SJSA1 (cell line): Measurements from ENCODE around the gene NOTCH1. TPM values are rescaled to one million over a fixed set of nuclear protein-coding genes. Genes with fewer than 3 reads are reported as not detected.

Experiments
- DNase-seq, 2 experiments: peaks; one replicate each; pipeline ENCODE4 v3.0.0-alpha.2; 2015 to 2020; ENCODE audit warnings: low spot score in 2 of 2, low read depth in 1 of 2
- H3K27ac ChIP-seq: fragments of 250-450 bp; sonication (Bioruptor Pico); 2 replicates; pipeline ENCODE4 v1.5.1; 2020; ENCODE audit warnings: mild to moderate bottlenecking, moderate library complexity
- H3K27me3 ChIP-seq: fragments of 250-450 bp; sonication (Bioruptor Pico); replicated peaks from 2 replicates; pipeline ENCODE4 v1.5.1; 2020; ENCODE audit warnings: mild to moderate bottlenecking, moderate library complexity
- H3K36me3 ChIP-seq: fragments of 250-450 bp; sonication (Bioruptor Pico); 2 replicates; pipeline ENCODE4 v1.5.1; 2020; ENCODE audit warnings: mild to moderate bottlenecking
- H3K4me1 ChIP-seq: fragments of 250-450 bp; sonication (Bioruptor Pico); replicated peaks from 2 replicates; pipeline ENCODE4 v1.6.1; 2021; ENCODE audit warnings: mild to moderate bottlenecking
- H3K4me3 ChIP-seq: fragments of 250-450 bp; sonication (Bioruptor Pico); 2 replicates; pipeline ENCODE4 v1.5.1; 2020; ENCODE audit warnings: mild to moderate bottlenecking
- H3K9me3 ChIP-seq: fragments of 250-450 bp; sonication (Bioruptor Pico); replicated peaks from 2 replicates; pipeline ENCODE4 v1.5.1; 2020; ENCODE audit warnings: mild to moderate bottlenecking
- total RNA-seq: library from RNA; depleted of rRNA; stranded (reverse); fragments of >200 nt; shearing (Covaris generic); gene quantifications from 2 replicates; pipeline ENCODE4 v1.2.3, GENCODE V29; 2014

Gene NOTCH1
- total RNA-seq, 1 experiment from 2014 or later = 8.0 TPM

DNA sequence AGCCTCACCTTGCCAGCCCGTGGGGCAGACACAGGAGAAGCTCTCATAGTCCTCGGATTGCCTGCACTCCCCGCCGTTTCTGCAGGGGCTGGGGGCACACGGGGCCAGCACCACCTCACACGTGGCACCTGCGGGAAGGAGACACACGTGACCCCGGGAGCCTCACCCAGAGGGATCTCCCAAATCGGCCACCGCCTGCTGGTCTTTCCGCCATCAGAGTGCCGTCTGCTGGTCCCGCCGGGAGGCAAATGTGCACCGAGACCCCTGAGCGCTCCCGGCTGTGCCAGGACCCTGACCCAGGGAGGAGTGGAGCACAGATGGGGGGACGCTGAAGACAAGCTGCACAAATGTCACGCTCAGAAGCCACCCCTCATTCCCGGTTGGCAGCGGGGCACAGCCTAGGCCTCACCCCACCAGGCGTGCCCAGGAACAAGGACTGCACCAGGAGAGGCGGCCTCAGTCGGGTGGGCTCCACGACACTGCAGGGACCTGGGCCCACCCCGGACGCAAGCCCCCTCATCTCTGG is 34.6 kb downstream of the NOTCH1 start:
- H3K4me3 ChIP-seq = no peak overlapping the region
- H3K9me3 ChIP-seq = no peaks in the 10 kb centered on the region
- peaks cover 24% of the 10 kb centered on the region for H3K36me3 ChIP-seq
- no peaks in the 10 kb centered on the region for H3K4me1 ChIP-seq
- no peak overlapping the region for H3K27ac ChIP-seq
- no peak for DNase-seq
- no peaks in the 10 kb centered on the region for H3K27me3 ChIP-seq

DNA sequence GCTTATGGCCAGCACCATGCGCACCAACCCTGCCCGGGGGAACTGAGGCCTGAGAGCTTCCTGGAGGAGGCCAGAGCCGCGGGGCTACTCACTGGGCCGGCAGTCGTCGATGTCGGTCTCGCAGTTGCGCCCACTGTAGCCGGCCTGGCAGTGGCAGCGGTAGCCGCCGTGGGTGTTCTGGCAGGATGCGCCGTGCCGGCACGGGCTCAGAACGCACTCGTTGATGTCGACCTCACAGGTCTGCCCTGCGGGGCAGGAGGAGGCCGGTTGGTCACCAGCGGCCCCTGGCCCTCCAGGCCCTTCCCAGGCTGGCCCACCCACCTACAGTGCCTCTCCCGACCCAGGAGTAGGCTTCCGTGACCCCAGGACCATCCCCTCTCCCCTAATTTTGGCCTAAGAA is 35.3 kb downstream of the NOTCH1 start:
- no peak for DNase-seq
- Histone ChIP-seq H3K27me3 (no peaks in the 10 kb centered on the region), H3K9me3 (no peaks in the 10 kb centered on the region), H3K4me3 (no peak overlapping the region), H3K36me3 (peaks cover 24% of the 10 kb centered on the region), H3K27ac (no peak overlapping the region), H3K4me1 (no peaks in the 10 kb centered on the region)

DNA sequence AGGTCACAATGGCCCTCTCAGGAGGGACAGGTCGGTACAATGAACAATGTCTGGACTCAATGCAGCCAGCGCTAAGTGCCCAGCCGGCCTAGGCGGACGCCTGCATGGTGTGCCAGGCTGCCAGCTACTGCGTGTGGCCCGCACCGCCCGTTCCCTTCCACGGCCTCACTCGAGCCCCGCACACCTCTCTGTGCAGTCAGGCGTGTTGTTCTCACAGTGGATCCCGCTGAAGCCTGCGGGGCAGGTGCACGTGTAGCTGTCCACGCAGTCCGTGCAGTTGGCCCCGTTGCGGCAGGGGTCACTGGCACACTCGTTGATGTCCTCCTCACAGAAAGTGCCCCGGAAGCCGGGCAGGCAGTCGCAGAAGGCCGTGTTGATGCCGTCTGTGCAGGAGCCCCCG is 36.3 kb downstream of the NOTCH1 start:
- H3K4me3 ChIP-seq = no peak overlapping the region
- H3K36me3 ChIP-seq = peaks cover 29% of the 10 kb centered on the region
- no peak for DNase-seq

DNA sequence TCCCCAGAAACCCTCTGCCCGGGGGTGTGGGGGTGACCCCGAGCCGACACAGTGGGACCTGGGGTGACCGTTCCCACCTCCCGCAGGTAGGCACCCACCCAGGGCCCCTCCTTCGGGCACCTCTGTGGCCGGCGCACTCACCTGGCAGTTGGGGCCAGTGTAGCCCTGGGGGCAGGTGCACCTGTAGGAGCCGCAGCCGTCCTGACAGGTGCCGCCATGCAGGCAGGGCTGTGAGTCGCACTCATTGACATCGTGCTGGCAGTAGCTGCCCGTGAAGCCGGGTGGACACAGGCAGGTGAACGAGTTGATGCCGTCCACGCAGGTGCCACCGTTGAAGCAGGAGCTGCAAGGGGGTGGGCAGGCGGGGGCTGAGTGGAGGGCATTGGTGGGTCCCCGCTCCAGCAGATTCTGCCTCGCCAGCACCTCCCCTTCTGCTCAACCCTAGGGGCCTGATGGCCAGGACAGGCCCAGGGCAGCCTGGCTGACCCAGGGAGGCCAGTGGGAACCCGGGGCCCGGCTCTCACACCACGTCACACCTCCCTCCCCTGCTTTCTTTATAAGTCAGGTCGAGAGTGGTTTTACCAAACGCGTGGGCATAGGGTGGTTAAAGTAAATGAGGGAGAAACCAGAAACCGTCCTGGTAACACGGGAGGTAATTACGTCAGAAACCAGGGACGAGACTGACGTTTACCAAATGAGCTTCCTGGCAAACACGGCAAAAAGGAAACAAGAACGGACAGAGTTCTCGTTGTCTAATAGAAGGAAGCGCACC is 36.9 kb downstream of the NOTCH1 start:
- no peaks in the 10 kb centered on the region for H3K4me1 ChIP-seq
- no peak overlapping the region for H3K4me3 ChIP-seq
- H3K36me3 ChIP-seq = peaks cover 32% of the 10 kb centered on the region
- H3K9me3 ChIP-seq = no peaks in the 10 kb centered on the region
- no peak overlapping the region for H3K27ac ChIP-seq
- no peak for DNase-seq
- no peaks in the 10 kb centered on the region for H3K27me3 ChIP-seq

More for the DNA sequence above, 36.3 kb downstream of the NOTCH1 start:
- H3K27me3 ChIP-seq = no peaks in the 10 kb centered on the region
- H3K9me3 ChIP-seq = no peaks in the 10 kb centered on the region
- no peak overlapping the region for H3K27ac ChIP-seq
- H3K4me1 ChIP-seq = no peaks in the 10 kb centered on the region

DNA sequence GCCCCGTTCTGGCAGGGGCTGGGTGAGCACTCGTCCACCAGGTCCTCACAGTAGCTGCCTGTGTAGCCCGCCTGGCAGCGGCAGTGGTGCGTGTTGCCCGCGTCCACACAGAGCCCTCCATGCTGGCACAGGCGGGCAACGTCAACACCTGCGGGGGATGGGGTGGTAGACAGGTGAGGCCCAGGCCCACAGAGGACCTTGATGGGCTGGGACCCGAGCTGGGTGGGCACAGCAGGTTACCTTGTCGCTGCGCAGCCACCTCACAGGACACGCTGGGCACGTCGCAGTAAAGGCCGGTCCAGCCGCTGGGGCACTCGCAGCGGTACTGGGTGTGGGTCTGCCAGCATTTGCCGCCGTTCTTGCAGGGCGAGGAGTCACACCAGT is 37.9 kb downstream of the NOTCH1 start:
- Histone ChIP-seq H3K27me3 (no peaks in the 10 kb centered on the region), H3K9me3 (no peaks in the 10 kb centered on the region), H3K4me3 (no peak overlapping the region), H3K36me3 (peaks cover 26% of the 10 kb centered on the region), H3K27ac (no peak overlapping the region), H3K4me1 (no peaks in the 10 kb centered on the region)
- no peak for DNase-seq

DNA sequence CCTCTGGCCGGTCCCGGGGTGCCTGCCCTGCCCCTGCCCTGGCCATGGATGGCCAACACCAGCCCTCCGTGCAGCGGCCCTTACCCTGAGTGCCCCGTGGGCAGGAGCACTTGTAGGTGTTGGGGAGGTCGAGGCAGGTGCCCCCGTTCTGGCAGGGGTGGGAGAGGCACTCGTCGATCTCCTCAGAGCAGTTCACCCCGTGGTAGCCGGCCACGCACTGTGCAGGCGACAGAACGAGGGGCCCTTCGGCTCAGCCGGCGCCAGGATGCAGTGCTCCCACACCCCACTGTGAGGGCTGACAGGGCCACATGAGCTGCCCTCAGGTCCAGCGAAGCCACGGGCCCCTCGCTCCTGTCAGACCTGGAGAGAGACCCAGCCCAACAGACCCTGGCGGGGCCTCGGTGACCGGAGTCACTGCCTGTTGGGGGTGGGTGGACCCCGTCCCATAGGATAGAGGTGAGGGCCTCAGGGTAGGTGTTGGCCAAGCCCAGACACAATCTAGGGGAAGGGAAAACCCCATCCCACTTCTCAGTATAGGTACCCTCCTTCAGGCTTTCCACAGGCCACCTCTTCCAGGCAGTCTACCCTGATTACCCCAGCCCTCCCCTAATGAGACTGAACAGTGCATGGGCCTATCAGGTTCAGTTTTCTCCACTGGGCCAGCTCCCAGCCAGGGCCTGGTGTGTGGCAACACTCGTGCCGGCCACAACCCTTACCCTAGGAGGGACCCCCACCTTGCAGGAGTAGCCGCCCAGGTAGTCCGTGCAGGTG is 38.4 kb downstream of the NOTCH1 start:
- no peak for DNase-seq
- Histone ChIP-seq H3K27me3 (no peaks in the 10 kb centered on the region), H3K4me3 (no peak overlapping the region), H3K9me3 (no peaks in the 10 kb centered on the region), H3K36me3 (peaks cover 26% of the 10 kb centered on the region), H3K4me1 (no peaks in the 10 kb centered on the region), H3K27ac (no peak overlapping the region)

DNA sequence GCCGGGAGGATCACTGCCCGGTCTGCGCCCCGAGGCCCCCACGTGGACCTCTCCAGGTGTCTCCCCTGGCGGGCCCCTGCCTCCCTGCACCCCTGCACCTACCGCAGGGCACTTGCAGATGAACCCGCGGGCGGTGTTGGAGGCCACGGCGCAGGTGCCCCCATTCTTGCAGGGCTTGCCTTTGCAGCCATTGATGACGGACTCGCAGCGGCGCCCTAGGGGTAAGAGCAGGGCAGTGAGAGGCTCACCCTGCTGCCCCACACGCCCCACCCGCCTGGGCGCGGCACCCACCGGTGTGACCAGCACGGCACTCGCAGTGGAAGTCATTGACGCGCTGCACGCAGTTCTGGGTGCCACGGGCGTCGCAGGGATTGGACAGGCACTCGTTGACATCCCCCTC is 39.4 kb downstream of the NOTCH1 start:
- Histone ChIP-seq H3K36me3 (peaks cover 29% of the 10 kb centered on the region), H3K27ac (no peak overlapping the region), H3K9me3 (no peaks in the 10 kb centered on the region), H3K27me3 (no peaks in the 10 kb centered on the region), H3K4me3 (no peak overlapping the region), H3K4me1 (no peaks in the 10 kb centered on the region)
- no peak for DNase-seq

DNA sequence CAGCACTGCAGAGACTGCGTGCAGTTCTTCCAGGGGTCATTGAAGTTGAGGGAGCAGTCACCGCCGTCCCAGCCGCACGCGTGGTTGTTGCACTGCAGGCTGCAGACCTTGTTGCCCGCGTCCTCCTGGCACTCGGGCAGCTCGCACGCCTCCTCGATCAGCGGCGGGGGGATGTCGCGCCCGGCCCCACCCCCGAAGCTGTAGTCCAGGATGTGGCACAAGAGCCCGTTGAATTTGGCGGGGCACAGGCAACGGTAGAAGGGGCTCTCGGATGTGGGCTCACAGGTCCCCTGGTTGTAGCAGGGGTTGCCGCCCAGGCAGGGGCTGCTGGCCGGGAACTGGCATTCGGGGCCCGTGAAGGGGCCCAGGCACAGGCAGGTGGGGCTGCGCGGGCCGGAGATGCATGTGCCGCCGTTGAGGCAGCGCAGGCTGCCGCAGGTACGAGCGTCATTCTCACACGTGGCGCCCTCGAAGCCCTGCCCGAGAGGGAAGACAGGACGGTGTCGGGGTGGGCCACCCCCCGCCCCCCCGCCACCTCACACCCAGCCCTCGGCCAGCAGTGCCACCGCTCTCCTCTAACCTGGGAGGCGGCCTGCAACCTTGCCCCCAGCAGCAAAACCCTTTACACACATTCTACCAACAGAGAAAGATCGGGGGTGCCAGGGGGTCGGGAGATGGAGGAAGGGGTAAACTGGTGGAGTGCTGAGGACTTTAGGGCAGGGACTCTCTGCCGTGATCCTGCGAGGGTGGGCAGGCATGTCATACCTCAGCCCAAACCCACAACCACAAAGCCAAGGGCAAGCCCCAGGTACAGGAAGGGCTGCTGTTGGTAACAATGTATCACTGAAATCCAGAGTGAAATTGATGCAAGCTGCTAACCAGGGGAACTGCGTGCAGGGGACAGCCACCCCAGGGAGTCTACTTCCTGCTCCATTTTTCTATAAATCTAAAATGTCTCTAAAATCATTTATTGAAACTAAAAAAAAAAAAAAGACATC is 40.1 kb downstream of the NOTCH1 start:
- no peaks in the 10 kb centered on the region for H3K9me3 ChIP-seq
- no peaks in the 10 kb centered on the region for H3K4me1 ChIP-seq
- no peaks in the 10 kb centered on the region for H3K27me3 ChIP-seq
- H3K27ac ChIP-seq = no peak overlapping the region
- H3K36me3 ChIP-seq = peaks cover 32% of the 10 kb centered on the region
- no peak overlapping the region for H3K4me3 ChIP-seq
- no peak for DNase-seq

DNA sequence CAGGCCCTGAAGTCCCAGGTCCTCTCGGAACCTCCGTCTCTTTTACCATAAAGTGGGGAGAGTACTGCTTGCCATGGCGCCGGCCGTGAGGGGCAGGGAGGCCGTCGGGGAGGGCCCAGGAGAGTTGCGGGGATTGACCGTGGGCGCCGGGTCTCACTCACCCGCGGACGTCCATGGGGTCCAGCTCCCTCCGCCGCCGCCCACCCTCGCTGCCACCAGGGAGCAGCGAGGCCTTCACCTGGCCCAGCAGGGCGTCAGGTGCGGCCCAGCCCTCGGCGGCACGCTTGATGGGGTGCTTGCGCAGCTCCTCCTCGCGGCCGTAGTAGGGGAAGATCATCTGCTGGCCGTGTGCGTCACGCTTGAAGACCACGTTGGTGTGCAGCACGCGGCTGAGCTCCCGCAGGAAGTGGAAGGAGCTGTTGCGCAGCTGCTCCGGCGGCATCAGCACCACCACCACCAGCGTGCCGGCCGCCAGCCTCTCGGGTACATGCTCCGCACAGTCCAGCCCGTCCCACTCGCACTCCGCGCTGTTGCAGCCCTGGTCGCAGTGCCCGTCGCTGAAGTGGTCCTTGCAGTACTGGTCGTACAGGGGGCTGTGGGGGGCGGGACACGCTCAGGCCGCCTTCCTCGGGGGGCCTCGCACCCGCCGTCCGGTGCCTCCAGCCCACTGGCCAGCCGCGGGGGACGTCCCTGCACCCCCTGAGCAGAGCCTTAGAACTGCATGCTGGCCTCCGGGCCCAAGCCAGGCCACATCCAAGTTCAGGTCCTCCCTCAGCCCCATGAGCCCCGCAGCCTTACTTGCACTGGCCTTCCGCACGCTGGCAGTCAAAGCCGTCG is 41.1 kb downstream of the NOTCH1 start:
- Histone ChIP-seq H3K36me3 (peaks cover 38% of the 10 kb centered on the region), H3K4me3 (no peak overlapping the region), H3K27ac (no peak overlapping the region), H3K4me1 (no peaks in the 10 kb centered on the region), H3K9me3 (no peaks in the 10 kb centered on the region), H3K27me3 (no peaks in the 10 kb centered on the region)
- DNase-seq = no peak

DNA sequence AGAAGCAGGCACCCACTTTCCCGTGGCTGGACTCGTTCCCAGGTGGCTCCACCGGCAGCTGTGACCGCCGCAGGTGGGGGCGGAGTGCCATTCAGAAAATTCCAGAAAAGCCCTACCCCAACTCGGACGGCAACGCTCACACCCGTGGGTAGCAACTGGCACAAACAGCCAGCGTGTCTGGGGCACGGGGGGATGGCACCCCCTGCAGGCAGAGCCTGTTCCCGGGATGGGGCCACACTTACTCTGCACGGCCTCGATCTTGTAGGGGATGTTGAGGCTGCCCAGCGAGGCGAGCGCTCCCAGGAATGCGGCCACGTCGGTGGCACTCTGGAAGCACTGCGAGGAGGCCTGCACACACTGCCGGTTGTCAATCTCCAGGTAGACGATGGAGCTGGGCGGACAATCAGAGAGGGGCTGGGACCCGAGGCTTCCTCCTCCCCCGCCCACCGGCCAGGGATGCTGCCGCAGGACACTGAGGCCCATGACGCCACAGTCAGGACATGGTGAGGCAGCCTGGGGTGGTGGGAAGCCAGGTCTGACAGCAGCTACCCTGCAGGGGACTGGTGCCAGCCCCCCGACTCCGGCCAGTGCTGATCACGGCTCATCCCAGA is 42.8 kb downstream of the NOTCH1 start:
- Histone ChIP-seq H3K36me3 (peaks cover 48% of the 10 kb centered on the region), H3K4me1 (no peaks in the 10 kb centered on the region), H3K27me3 (no peaks in the 10 kb centered on the region), H3K27ac (no peak overlapping the region), H3K4me3 (no peak overlapping the region), H3K9me3 (no peaks in the 10 kb centered on the region)
- no peak for DNase-seq

DNA sequence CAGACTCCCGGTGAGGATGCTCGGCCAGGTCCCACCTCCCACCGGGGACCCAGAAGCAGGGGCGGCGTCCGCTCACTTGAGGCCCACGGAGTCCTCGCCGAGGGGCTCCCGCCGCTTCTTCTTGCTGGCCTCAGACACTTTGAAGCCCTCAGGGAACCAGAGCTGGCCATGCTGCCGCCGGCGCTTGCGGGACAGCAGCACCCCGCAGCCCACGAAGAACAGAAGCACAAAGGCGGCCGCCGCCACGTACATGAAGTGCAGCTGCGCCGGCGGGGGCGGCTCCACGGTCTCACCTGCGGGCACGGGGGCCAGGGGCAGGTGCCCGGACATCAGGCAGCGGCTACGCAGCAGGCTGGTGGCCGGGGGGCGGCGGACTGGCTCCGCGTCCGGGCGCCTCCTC is 43.7 kb downstream of the NOTCH1 start:
- Histone ChIP-seq H3K4me3 (no peak overlapping the region), H3K36me3 (peaks cover 41% of the 10 kb centered on the region), H3K27me3 (no peaks in the 10 kb centered on the region), H3K4me1 (no peaks in the 10 kb centered on the region), H3K27ac (no peak overlapping the region), H3K9me3 (no peaks in the 10 kb centered on the region)
- no peak for DNase-seq

DNA sequence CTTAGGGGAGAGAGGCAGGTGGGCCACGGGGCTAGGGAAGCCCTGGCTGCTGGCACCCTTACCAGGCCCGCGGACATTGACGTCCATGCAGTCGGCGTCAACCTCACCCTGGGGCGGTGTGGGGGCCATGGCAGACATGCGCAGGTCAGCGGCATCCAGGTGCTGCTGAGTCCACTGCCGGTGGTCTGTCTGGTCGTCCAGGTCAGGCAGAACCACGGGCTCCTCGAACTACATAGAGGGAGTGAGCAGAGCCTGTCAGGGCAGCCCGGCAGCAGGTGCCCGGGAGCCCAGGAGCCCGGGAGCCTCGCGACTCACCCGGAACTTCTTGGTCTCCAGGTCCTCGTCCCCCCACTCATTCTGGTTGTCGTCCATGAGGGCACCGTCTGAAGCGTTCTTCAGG is 44.2 kb downstream of the NOTCH1 start:
- no peak for DNase-seq
- Histone ChIP-seq H3K36me3 (peaks cover 41% of the 10 kb centered on the region), H3K4me1 (no peaks in the 10 kb centered on the region), H3K9me3 (no peaks in the 10 kb centered on the region), H3K4me3 (no peak overlapping the region), H3K27ac (no peak overlapping the region), H3K27me3 (no peaks in the 10 kb centered on the region)
